ENCODE results near the gene TLN1.

TLN1 gene

DNA sequence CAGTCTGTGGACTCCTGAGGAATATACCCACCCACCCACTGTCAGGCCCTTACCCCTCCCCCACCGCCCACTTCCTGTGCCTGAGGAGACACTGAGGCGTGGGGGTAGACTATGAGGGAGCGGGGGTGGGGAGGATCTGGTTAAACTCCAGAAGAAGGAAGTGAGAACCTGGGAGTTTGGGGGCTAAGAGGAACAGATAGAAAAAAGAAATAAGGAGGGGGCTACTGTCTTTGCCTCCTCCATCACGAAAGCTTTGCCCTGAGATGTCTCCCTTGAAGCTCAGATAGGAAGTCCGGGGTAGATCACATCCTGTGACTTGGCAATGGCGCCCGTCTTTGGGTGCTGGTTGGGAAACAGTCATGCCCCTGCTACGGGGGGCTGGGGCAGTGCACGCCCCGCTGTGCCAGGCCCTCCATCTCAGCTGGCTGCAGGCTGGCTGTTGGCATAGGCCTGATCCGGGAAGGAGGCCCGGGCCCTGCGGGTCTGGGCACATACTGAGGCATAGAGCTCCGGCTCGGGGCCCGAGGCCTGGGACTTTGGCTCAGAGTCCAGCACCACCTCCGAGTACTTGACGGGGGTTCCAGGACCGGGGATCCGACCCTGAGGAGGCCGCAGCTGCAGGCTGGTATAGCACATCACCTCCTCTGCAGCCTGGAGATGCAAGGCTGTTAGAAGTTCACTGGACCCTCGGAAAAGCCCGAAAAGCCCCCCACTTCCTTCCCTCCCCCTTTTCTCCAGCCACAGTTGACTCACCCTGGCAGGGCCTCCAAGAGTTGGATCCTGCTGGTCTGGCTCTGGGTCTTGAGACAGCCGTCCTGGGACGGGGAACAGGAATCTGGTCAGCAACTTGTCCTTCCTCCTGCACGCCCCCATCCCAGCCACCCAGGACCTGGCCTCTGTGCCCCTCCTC lies 82.3 kb downstream of the TLN1 start:
- TF ChIP-seq, protein P1, sequence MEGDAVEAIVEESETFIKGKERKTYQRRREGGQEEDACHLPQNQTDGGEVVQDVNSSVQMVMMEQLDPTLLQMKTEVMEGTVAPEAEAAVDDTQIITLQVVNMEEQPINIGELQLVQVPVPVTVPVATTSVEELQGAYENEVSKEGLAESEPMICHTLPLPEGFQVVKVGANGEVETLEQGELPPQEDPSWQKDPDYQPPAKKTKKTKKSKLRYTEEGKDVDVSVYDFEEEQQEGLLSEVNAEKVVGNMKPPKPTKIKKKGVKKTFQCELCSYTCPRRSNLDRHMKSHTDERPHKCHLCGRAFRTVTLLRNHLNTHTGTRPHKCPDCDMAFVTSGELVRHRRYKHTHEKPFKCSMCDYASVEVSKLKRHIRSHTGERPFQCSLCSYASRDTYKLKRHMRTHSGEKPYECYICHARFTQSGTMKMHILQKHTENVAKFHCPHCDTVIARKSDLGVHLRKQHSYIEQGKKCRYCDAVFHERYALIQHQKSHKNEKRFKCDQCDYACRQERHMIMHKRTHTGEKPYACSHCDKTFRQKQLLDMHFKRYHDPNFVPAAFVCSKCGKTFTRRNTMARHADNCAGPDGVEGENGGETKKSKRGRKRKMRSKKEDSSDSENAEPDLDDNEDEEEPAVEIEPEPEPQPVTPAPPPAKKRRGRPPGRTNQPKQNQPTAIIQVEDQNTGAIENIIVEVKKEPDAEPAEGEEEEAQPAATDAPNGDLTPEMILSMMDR (IDR thresholded peaks at IDR 0.05; ENCODE audit: borderline replicate concordance, insufficient read depth, low read depth, low read length): no peak
- H3K4me3 ChIP-seq (ENCODE audit: low read depth, low read length): peak overlapping the region; percentile 75

Measured in GM12875 (cell line).